HCT116 (cell line): ENCODE data around the gene CD2BP2. TPM values are rescaled to one million over a fixed set of nuclear protein-coding genes. Genes with fewer than 3 reads are reported as not detected.

Source experiments
- ATAC-seq: fragments of 200-7000 bp; cut with Tn5 transposase; 2 replicates; pipeline ENCODE4 v1.9.1; 2020; ENCODE audit warnings: mild to moderate bottlenecking, moderate library complexity
- BruUV-seq: library from RNA; stranded (reverse); fragments of 400-500 nt; replicated peaks from 2 replicates; lab custom pipeline; 2021; lab: Mats Ljungman, UMichigan
- CTCF ChIA-PET: fragments of 300-600 bp; sonication (Branson Sonifier 250); formaldehyde crosslinking; loops from one replicate; lab custom pipeline; 2021; ENCODE audit warnings: antibody characterized with exemption; lab: Charles Lee
- POLR2A ChIA-PET: fragments of 300-600, 350-600 bp; sonication (Branson Sonifier 250); formaldehyde crosslinking; loops from one replicate; lab custom pipeline; 2021; ENCODE audit warnings: antibody characterized with exemption; lab: Charles Lee
- RAD21 ChIA-PET, 2 experiments: fragments of 300-600 bp; sonication (Branson Sonifier 250); formaldehyde crosslinking; loops; one replicate each; lab custom pipeline; 2023; ENCODE audit warnings: low total read pairs in 2 of 2; ENCODE audit not compliant: uncharacterized antibody in 2 of 2, unreplicated experiment in 2 of 2, low non-redundant PET in 1 of 2; lab: Charles Lee
- DNase-seq: peaks from one replicate; pipeline ENCODE4 v3.0.0-alpha.2; 2010; ENCODE audit warnings: low read depth, low spot score
- H2AFZ ChIP-seq: fragments of 200-600 bp; shearing (Covaris generic), sonication (generic); 2 replicates; pipeline ENCODE4 v1.6.1; 2017; ENCODE audit warnings: low read depth, mixed run types, mixed read lengths, antibody characterized with exemption, low read length; ENCODE audit not compliant: poor library complexity, severe bottlenecking
- H3K27ac ChIP-seq: 2 replicates; pipeline ENCODE4 v1.5.1; 2012; ENCODE audit warnings: low read depth, low read length
- H3K27me3 ChIP-seq: fragments of 200-600 bp; sonication (generic); 2 replicates; pipeline ENCODE4 v1.6.1; 2016; ENCODE audit warnings: mixed run types, low read length, mixed read lengths; ENCODE audit not compliant: insufficient read depth
- H3K36me3 ChIP-seq, 2 experiments: fragments of 200-500 bp in 1 of 2; fragments of 200-600 bp in 1 of 2; sonication (Bioruptor generic) in 1 of 2; sonication (generic) in 1 of 2; 2 replicates each; pipeline versions ENCODE4 v1.5.1 to v1.6.1; 2014 to 2016; ENCODE audit warnings: low read length in 2 of 2, inconsistent platforms in 1 of 2, mixed read lengths in 1 of 2, mixed run types in 1 of 2; ENCODE audit not compliant: insufficient read depth in 2 of 2, control insufficient read depth in 1 of 2
- H3K4me1 ChIP-seq, 2 experiments: fragments of 200-600 bp in 1 of 2; sonication (generic) in 1 of 2; 2 replicates each; pipeline versions ENCODE4 v1.5.1 to v1.6.1; 2012 to 2017; ENCODE audit warnings: low read length in 2 of 2, inconsistent platforms in 1 of 2, mild to moderate bottlenecking in 1 of 2, mixed read lengths in 1 of 2, mixed run types in 1 of 2, moderate library complexity in 1 of 2; ENCODE audit not compliant: insufficient read depth in 2 of 2, control insufficient read depth in 1 of 2
- H3K4me2 ChIP-seq: fragments of 200-600 bp; sonication (generic); 2 replicates; pipeline ENCODE4 v1.6.1; 2017; ENCODE audit warnings: mixed run types, low read length, mixed read lengths
- H3K4me3 ChIP-seq, 2 experiments: fragments of 200-600 bp in 1 of 2; sonication (generic) in 1 of 2; replicated peaks in 1 of 2; 2 replicates each; pipeline ENCODE4 v1.5.1; 2011 to 2016; ENCODE audit warnings: low read length in 2 of 2, control low read depth in 1 of 2, low read depth in 1 of 2, mild to moderate bottlenecking in 1 of 2, mixed read lengths in 1 of 2, mixed run types in 1 of 2
- H3K79me2 ChIP-seq: fragments of 200-600 bp; sonication (generic); 2 replicates; pipeline ENCODE4 v1.6.1; 2017; ENCODE audit warnings: mild to moderate bottlenecking, mixed run types, low read length, moderate library complexity, mixed read lengths; ENCODE audit not compliant: insufficient read depth
- H3K9ac ChIP-seq: fragments of 200-600 bp; sonication (generic); 2 replicates; pipeline ENCODE4 v1.6.1; 2016; ENCODE audit warnings: low read length, mixed read lengths
- H3K9me2 ChIP-seq: fragments of 200-600 bp; sonication (generic), shearing (Covaris generic); 2 replicates; pipeline ENCODE4 v1.6.1; 2017; ENCODE audit warnings: mixed run types, mild to moderate bottlenecking, moderate library complexity; ENCODE audit not compliant: insufficient read depth
- H3K9me3 ChIP-seq, 2 experiments: fragments of 200-500 bp in 1 of 2; fragments of 200-600 bp in 1 of 2; sonication (Bioruptor generic) in 1 of 2; sonication (generic) in 1 of 2; 2 replicates each; pipeline ENCODE4 v1.6.1; 2014 to 2017; ENCODE audit warnings: low read length in 2 of 2, mixed read lengths in 2 of 2, inconsistent platforms in 1 of 2, low read depth in 1 of 2, mild to moderate bottlenecking in 1 of 2, mixed run types in 1 of 2, moderate library complexity in 1 of 2; ENCODE audit not compliant: control insufficient read depth in 1 of 2, insufficient read depth in 1 of 2
- H4K20me1 ChIP-seq: fragments of 200-600 bp; sonication (generic), shearing (Covaris generic); 2 replicates; pipeline ENCODE4 v1.6.1; 2017; ENCODE audit warnings: mixed run types, mild to moderate bottlenecking, moderate library complexity; ENCODE audit not compliant: insufficient read depth
- ATF3 ChIP-seq: IDR thresholded peaks from 2 replicates; pipeline ENCODE4 v1.6.1; 2012
- CBX3 ChIP-seq: IDR thresholded peaks from 2 replicates; pipeline ENCODE4 v1.6.1; 2012; ENCODE audit warnings: low read depth
- CEBPB ChIP-seq: IDR thresholded peaks from 2 replicates; pipeline ENCODE4 v1.6.1; 2012; ENCODE audit warnings: low read depth
- CTCF ChIP-seq, 3 experiments: fragments of 200-600 bp in 1 of 3; sonication (generic) in 1 of 3; IDR thresholded peaks in 2 of 3; conservative IDR thresholded peaks in 1 of 3; 2 replicates each; pipeline ENCODE4 v1.5.1; 2012 to 2017; ENCODE audit warnings: low read depth in 2 of 3, low read length in 2 of 3, antibody characterized with exemption in 1 of 3, borderline replicate concordance in 1 of 3, control low read depth in 1 of 3, mild to moderate bottlenecking in 1 of 3, mixed read lengths in 1 of 3, mixed run types in 1 of 3, moderate library complexity in 1 of 3; ENCODE audit not compliant: insufficient read depth in 1 of 3
- EGR1 ChIP-seq: IDR thresholded peaks from 2 replicates; pipeline ENCODE4 v1.6.1; 2012; ENCODE audit warnings: low read depth
- ELF1 ChIP-seq: IDR thresholded peaks from 2 replicates; pipeline ENCODE4 v1.6.1; 2012; ENCODE audit warnings: low read depth, borderline replicate concordance
- EZH2 ChIP-seq: fragments of 200-600 bp; sonication (generic); IDR thresholded peaks from 2 replicates; pipeline ENCODE4 v1.6.1; 2017; ENCODE audit warnings: antibody characterized with exemption, mixed run types
- EZH2phosphoT487 ChIP-seq: fragments of 200-600 bp; IDR thresholded peaks from 2 replicates; pipeline ENCODE4 v1.6.1; 2018; ENCODE audit warnings: antibody characterized with exemption, borderline replicate concordance
- FOSL1 ChIP-seq: IDR thresholded peaks from 2 replicates; pipeline ENCODE4 v1.6.1; 2012; ENCODE audit warnings: low read depth
- POLR2AphosphoS5 ChIP-seq: IDR thresholded peaks from 2 replicates; pipeline ENCODE4 v1.6.1; 2011; ENCODE audit warnings: mild to moderate bottlenecking, low read depth, low read length, moderate library complexity
- RAD21 ChIP-seq: IDR thresholded peaks from 2 replicates; pipeline ENCODE4 v1.6.1; 2012; ENCODE audit warnings: low read depth, mild to moderate bottlenecking
- SP1 ChIP-seq: IDR thresholded peaks from 2 replicates; pipeline ENCODE4 v1.6.1; 2012; ENCODE audit warnings: low read depth
- SRF ChIP-seq: IDR thresholded peaks from 2 replicates; pipeline ENCODE4 v1.6.1; 2012; ENCODE audit warnings: low read depth
- TCF7L2 ChIP-seq: IDR thresholded peaks from 2 replicates; pipeline ENCODE4 v1.7.0; 2011; ENCODE audit warnings: borderline replicate concordance, inconsistent platforms; ENCODE audit not compliant: insufficient read depth, insufficient read length; ENCODE audit errors: extremely low read depth
- ZBTB33 ChIP-seq: IDR thresholded peaks from 2 replicates; pipeline ENCODE4 v1.6.1; 2011; ENCODE audit warnings: mild to moderate bottlenecking, low read length, moderate library complexity; ENCODE audit not compliant: insufficient replicate concordance; ENCODE audit errors: extremely low read depth
- ZFX ChIP-seq: fragments of 450-650 bp; IDR thresholded peaks from 2 replicates; pipeline ENCODE4 v1.6.1; 2017
- ZNF274 ChIP-seq: fragments of 200-500 bp; sonication (Bioruptor generic); IDR thresholded peaks from 2 replicates; pipeline ENCODE4 v1.6.1; 2014; ENCODE audit warnings: mild to moderate bottlenecking, low read depth, low read length, inconsistent platforms
- intact Hi-C: fragments of 100-400 bp; cut with micrococcal nuclease; formaldehyde crosslinking; loops from 2 replicates; pipeline ENCODE4 v1.10.0; 2022
- total RNA-seq: library from RNA; stranded (reverse); gene quantifications from one replicate; pipeline ENCODE4 v1.2.1, GENCODE V29; 2021; ENCODE audit not compliant: unreplicated experiment

CD2BP2 gene
- total RNA-seq, 1 experiment from 2014 or later = 51.8 TPM

GRCh38 chr16:30361180-30361579 lies 6.1 kb upstream of the CD2BP2 start:
- DNase-seq = no peak
- no peak overlapping the region for H2AFZ ChIP-seq
- no peak overlapping the region for H3K4me3 ChIP-seq
- BruUV-seq = no TSS peak
- POLR2A ChIA-PET = no interaction called here
- H3K4me2 ChIP-seq = no peak overlapping the region
- H3K9me3 ChIP-seq = no peaks in the 10 kb centered on the region
- intact Hi-C loops = no loop called here
- TF ChIP-seq CTCF (IDR thresholded peaks at IDR 0.05 in 2 of 3, conservative IDR thresholded peaks at IDR 0.05 in 1 of 3; ENCODE audit: borderline replicate concordance in 1 of 3, insufficient read depth in 1 of 3, low read depth in 2 of 3, low read length in 2 of 3) (no peak), SRF (no peak), EZH2phosphoT487 (no peak), TCF7L2 (no peak), ZFX (no peak), RAD21 (no peak), ZBTB33 (no peak), FOSL1 (no peak), ZNF274 (no peak), ELF1 (no peak), POLR2AphosphoS5 (no peak), EZH2 (no peak), CBX3 (no peak), ATF3 (no peak), CEBPB (no peak), SP1 (no peak), EGR1 (no peak)
- TF ChIP-seq, all 23 proteins: peak for 0
- ATAC-seq = no peak
- Histone ChIP-seq H3K27me3 (no peaks in the 10 kb centered on the region), H3K4me1 (peaks cover 9 to 14% of the 10 kb centered on the region in 2 experiments), H4K20me1 (no peaks in the 10 kb centered on the region), H3K9me2 (no peaks in the 10 kb centered on the region), H3K36me3 (peaks cover 23 to 37% of the 10 kb centered on the region in 2 experiments), H3K79me2 (peaks cover 59% of the 10 kb centered on the region), H3K9ac (no peak overlapping the region), H3K27ac (no peak overlapping the region)
- ChIA-PET RAD21 (no interaction called here), CTCF (no interaction called here)
